ENCODE data around the gene SYS1. TPM values are rescaled to one million over a fixed set of nuclear protein-coding genes. Genes with fewer than 3 reads are reported as not detected.

SYS1 gene
- total and polyA plus RNA-seq, 2 of the 8 experiments (the other 6 are each of a cell fraction or from before 2014, with no cell fraction given) = 19.6 to 50.8 TPM

DNA sequence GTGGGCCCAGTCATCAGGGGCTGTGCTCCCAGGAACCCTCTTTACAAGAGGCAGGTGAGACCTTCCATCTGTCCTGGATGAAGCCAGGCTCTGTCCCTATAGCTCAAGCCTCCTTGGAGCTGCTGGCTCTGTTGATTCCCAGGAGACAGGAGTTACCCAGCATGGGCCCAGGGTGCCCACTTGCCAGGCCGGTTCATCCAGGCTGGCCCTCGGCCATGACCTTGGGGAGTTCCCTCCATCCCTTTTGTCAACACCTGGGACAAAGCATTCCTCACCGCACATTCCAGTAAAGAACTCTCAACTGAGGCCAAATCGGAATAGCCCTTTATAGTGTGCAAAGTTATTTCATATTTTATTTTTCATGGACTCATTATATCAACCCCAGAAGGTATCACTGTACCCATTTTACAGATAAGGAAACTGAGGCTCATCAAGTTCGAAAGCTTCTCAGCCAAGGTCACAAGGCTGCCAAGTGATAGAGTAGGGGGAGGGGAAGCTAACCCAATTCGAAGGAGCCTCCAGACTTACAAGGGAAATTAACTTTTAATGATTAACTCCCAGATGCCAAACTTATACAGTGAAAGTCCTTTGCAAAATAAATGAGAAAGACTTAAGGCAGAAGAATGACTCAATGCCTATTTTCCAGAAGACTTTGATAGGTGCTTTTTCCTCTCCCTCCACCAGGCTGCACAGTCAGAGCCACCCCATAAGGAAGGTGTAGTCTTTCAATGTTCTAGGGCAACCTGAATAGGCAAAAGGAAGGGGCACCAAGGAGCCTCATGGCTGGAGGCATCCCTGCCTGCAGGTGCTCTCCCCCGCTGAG is 33.2 kb upstream of the SYS1 start:
- Histone ChIP-seq H3K79me1 (ENCODE audit: low read depth, low read length) (no peaks in the 10 kb centered on the region), H3K27me3 (replicated peaks in 1 of 4; ENCODE audit: control insufficient read depth in 3 of 4, extremely low read depth in 1 of 4, insufficient read depth in 3 of 4, low read length in 3 of 4) (no peaks in the 10 kb centered on the region), H3K18ac (ENCODE audit: extremely low read depth, low read length) (no peak overlapping the region), H3K56ac (replicated peaks; ENCODE audit: insufficient read length, low read depth, low read length) (no peak overlapping the region), H2BK20ac (ENCODE audit: low read length) (no peak overlapping the region), H2BK12ac (ENCODE audit: low read depth, low read length) (no peak overlapping the region), H3K14ac (ENCODE audit: insufficient read length) (no peak overlapping the region), H3K9me3 (ENCODE audit: insufficient read depth in 2 of 2, low read depth in 1 of 2, low read length in 1 of 2) (no peaks in the 10 kb centered on the region), H3K9ac (replicated peaks in 1 of 4; ENCODE audit: extremely low read depth in 1 of 4, low read depth in 3 of 4, low read length in 3 of 4) (no peak overlapping the region), H4K91ac (replicated peaks; ENCODE audit: insufficient read length, low read length) (no peak overlapping the region), H3K4me1 (replicated peaks in 1 of 4; ENCODE audit: control insufficient read depth in 3 of 4, insufficient read depth in 4 of 4, low read length in 3 of 4) (no peaks in the 10 kb centered on the region; a peak in 1 of 7 replicates), H2AFZ (ENCODE audit: low read length) (no peak overlapping the region), H2BK120ac (replicated peaks; ENCODE audit: low read depth, low read length) (no peak overlapping the region), H3K36me3 (ENCODE audit: control insufficient read depth in 2 of 4, insufficient read depth in 4 of 4, low read length in 3 of 4) (peaks cover 8 to 51% (median 36%) of the 10 kb centered on the region in 4 experiments), H3K4me3 (ENCODE audit: extremely low read depth in 1 of 4, insufficient read depth in 2 of 4, low read depth in 3 of 4, low read length in 4 of 4) (no peak overlapping the region), H3K23ac (ENCODE audit: insufficient read length) (no peak overlapping the region), H2BK5ac (ENCODE audit: low read depth, low read length) (no peak overlapping the region), H3K27ac (ENCODE audit: low read depth, low read length) (no peak overlapping the region), H3K4me2 (ENCODE audit: insufficient read depth in 1 of 2, low read depth in 2 of 2, low read length in 2 of 2) (no peak overlapping the region), H4K8ac (ENCODE audit: extremely low read depth, insufficient read depth, low read length) (no peak overlapping the region), H4K5ac (ENCODE audit: insufficient read length, low read depth, low read length) (no peak overlapping the region), H2AK5ac (ENCODE audit: low read depth, low read length) (no peak overlapping the region), H4K20me1 (replicated peaks in 1 of 2; ENCODE audit: control insufficient read depth in 1 of 2, insufficient read depth in 2 of 2, low read length in 2 of 2) (peaks cover 1 to 4% of the 10 kb centered on the region in 2 experiments), H3K23me2 (ENCODE audit: low read depth, low read length) (no peaks in the 10 kb centered on the region), H2BK15ac (ENCODE audit: low read length) (no peak overlapping the region), H3K79me2 (ENCODE audit: control insufficient read depth in 1 of 2, insufficient read depth in 2 of 2, low read length in 2 of 2) (0 out of 4 replicates have a peak, but pooled peaks cover 0 to under 1% of the 10 kb centered on the region in 2 experiments), H3K4ac (replicated peaks; ENCODE audit: insufficient read length, low read depth, low read length) (no peak overlapping the region)
- FAIRE-seq = no peak
- CTCF ChIA-PET (ENCODE audit: partially characterized antibody) = interaction anchor here (0.9 to 2.1 kb wide), 7 partner anchors 11 to 107 kb away, joined by 3 to 10 read pairs (median 3); no protein-coding TSS in a partner anchor
- WGBS, 2 experiments (ENCODE audit: extremely low coverage in 1 of 2, insufficient coverage in 1 of 2, insufficient read length in 1 of 2, insufficient replicate concordance in 2 of 2, low coverage in 1 of 2, low lambda C conversion rate in 2 of 2, missing lambda C conversion rate in 1 of 2) = 90% methylated on average over 7 of the region's 7 CpGs; no CpG with 5 or more reads in 1 of the 2 experiments
- TF ChIP-seq, protein P1, sequence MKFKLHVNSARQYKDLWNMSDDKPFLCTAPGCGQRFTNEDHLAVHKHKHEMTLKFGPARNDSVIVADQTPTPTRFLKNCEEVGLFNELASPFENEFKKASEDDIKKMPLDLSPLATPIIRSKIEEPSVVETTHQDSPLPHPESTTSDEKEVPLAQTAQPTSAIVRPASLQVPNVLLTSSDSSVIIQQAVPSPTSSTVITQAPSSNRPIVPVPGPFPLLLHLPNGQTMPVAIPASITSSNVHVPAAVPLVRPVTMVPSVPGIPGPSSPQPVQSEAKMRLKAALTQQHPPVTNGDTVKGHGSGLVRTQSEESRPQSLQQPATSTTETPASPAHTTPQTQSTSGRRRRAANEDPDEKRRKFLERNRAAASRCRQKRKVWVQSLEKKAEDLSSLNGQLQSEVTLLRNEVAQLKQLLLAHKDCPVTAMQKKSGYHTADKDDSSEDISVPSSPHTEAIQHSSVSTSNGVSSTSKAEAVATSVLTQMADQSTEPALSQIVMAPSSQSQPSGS (IDR thresholded peaks at IDR 0.05; ENCODE audit: low read length) = no peak
- TF ChIP-seq KDM1A (IDR thresholded peaks at IDR 0.05; ENCODE audit: borderline replicate concordance, low read length) = peak; percentile 62; the same call in 1 of the 2 replicates
- POLR2A ChIA-PET (ENCODE audit: partially characterized antibody) = no interaction called here
- no peak for DNase-seq (ENCODE audit: low read depth in 1 of 2, low spot score in 2 of 2)

All from H1 (cell line).